Cardiac septum (tissue), 1 donor: Measurements from ENCODE around the gene FAM162A. TPM values are rescaled to one million over a fixed set of nuclear protein-coding genes. Genes with fewer than 3 reads are reported as not detected.
"Not testable (repeated sequence)": the region's sequence is repeated elsewhere in the genome, so short reads cannot be mapped to it uniquely, and the experiment has no call there.

ENCODE experiments used
- DNase-seq: peaks from one replicate; pipeline ENCODE4 v3.0.0-alpha.2; 2020; ENCODE audit warnings: low spot score
- intact Hi-C: fragments of 100-400 bp; cut with DNase I; formaldehyde crosslinking; loops from one replicate; pipeline ENCODE4 v1.14.0; 2022
- long read RNA-seq: library from polyadenylated mRNA; unstranded; transcript quantifications from one replicate; pipeline ENCODE4 v2.0.0, GENCODE V29; 2021
- total RNA-seq: library from RNA; stranded (reverse); fragmentation: NEBNext Ultra II Directional; extraction: Animal tissue kit (Norgen Biotek cat#: 25700); gene quantifications from one replicate; pipeline ENCODE4 v1.2.1, GENCODE V29; 2021
- donor health status: DM: no; HTN: no; CAD: no.

The FAM162A gene, protein sequence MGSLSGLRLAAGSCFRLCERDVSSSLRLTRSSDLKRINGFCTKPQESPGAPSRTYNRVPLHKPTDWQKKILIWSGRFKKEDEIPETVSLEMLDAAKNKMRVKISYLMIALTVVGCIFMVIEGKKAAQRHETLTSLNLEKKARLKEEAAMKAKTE
- total RNA-seq: 109 TPM
- long read RNA-seq, transcript FAM162A-203 (5 exons, 3,052 nt): major isoform, 90 of 98 reads
- long read RNA-seq, partial matches to known transcripts: 0 of 98 reads
- long read RNA-seq, other reads (novel, unspliced or antisense): 8 of 98 reads

DNA sequence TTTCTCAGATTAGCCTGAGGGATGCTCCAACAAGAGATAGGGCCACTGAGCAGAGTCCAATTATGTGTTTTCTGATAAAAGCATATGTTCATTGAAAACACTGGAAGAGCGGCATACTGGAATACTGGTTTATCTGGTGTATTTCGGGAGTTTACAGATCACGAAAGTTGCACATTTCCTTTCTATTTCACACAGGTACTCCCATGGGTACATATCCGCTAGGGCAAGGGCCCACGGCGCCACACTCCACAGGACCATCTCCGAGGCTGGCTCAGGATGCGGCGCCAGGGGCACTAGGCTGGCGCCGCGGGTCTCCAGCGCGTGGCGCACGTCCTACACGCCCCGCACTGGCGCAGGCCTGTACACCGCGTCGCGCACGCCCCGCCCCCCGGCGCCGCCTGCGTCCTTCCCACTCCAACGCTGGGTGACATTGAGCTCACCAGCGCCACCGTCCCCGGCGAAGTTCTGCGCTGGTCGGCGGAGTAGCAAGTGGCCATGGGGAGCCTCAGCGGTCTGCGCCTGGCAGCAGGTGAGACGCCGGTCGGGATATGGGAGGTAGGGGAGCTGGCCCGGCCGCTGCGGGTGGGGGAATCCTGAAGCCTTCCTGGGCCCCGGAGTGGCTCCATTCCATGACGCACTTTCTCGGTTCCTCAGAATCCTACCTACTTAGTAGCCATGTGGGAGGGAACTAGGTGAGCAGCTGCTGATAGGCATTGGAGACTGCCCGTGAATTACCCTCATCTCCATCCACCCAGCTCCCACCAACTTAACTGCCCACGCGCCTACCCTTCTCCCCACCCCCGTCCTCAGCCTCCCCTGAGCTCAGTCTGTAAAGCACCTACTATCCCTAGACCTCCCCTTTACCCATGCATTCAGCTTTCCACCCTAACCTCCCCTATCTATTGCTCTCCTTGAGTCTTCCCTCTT, at the start of gene FAM162A:
Gene FAM162A (plus strand): TSS at position 412 of the 927 bp plus-strand sequence. CDS start 84 bp downstream, at position 496.
- DNase-seq: peak; percentile 98
- intact Hi-C loops: loop anchor here (2.0 kb wide), 1 partner anchor 33 kb away; the partner anchor contains the start of gene WDR5B

DNA sequence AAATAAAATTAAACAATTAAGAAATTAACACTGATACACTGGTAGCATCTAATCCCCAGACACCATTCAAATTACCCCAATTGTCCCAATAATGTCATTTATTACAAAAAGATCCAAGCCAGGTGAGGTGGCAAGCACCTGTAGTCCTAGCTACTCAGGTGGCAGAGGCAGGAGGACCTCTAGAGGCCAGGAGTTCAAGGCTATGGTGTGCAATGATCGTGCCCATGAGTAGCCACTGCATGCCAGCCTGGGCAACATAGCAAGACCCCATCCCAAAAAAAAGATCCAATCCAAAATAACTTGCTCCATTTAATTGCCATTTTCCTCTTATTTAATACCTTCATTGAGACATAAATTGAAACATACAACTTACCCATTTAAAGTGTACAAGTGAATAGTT, 41.2 kb upstream of the FAM162A start:
- intact Hi-C loops: no loop called here

DNA sequence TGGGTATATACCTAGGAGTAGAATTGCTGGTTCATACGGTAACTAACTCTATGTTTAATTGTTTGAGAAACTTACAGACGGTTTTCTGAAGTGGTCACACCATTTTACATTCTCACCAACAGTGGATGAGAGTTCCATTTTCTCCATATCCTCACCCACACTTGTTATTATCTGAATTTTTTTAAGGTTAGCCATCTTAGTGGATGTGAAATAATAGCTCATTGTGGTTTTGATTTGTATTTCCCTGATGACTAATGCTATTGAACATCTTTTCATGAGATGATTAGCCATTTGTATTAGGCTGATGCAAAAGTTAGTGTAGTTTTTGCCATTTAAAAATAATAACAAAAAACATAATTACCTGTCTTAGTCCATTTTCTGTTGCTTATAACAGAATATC, 40.3 kb upstream of the FAM162A start:
- intact Hi-C loops: no loop called here
- no peak for DNase-seq

More for the DNA sequence above, 41.2 kb upstream of the FAM162A start:
- no peak for DNase-seq

DNA sequence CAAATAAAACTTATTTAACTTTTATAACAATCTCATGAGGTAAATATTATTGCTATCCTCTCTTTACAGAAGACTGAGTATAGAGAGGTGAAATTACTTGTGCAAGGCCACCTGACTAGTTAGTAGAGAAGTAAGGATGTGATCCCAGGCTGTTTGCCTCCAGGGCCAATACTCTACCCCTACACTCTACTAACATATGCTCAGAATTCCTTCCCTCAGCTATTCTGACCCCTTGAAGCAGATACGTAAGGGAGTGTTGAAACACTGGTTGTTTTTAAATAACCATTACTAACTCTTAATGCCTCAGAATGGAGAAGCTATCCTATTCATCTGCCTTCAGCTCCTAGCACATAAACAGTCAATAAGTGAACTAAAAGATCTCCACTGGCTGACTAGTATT, 34.8 kb upstream of the FAM162A start:
- intact Hi-C loops: no loop called here

DNA sequence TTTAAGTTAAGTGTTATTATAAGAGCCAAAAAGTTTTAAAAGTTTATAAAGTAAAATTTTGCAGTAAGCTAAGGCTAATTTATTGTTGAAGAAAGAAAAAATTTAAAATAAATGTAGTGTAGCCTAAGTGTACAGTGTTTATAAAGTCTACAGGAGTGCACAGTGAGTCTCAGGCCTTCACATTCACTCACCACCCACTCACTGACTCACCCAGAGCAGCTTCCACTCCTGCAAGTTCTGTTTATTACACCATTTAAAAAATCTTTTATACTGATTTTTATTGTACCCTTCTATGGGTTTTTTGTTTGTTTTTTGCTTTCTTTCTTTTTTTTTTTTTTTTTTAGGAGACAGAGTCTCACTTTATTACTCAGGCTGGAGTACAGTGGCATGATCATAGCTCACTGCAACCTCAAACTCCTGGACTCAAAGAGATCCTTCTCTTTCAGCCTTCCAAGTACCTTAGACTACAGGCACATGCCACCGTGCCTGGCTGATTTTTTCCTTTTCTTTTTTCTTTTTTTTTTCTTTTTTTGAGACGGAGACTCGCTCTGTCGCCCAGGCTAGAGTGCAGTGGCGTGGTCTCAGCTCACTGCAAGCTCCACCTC, 33.1 kb upstream of the FAM162A start:
- DNase-seq: no peak
- intact Hi-C loops: no loop called here

More for the DNA sequence above, 34.8 kb upstream of the FAM162A start:
- DNase-seq: no peak

DNA sequence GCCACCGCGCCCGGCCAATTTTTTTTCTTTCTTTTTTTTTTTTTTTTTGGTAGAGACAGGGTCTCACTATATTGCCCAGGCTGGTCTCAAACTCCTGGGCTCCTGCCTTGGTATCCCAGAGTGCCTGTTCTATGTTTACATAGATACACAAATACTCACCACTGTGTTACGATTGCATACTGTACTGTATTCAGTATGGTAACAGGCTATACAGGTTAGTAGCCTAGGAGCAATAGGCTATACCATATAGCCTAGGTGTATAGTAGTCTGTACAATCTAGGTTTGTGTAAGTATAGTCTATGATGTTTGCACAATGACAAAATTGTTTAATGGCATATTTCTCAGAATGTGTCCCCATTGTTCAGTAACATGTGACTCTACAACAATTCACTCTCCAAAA, 32.4 kb upstream of the FAM162A start:
- no peak for DNase-seq
- intact Hi-C loops: no loop called here

DNA sequence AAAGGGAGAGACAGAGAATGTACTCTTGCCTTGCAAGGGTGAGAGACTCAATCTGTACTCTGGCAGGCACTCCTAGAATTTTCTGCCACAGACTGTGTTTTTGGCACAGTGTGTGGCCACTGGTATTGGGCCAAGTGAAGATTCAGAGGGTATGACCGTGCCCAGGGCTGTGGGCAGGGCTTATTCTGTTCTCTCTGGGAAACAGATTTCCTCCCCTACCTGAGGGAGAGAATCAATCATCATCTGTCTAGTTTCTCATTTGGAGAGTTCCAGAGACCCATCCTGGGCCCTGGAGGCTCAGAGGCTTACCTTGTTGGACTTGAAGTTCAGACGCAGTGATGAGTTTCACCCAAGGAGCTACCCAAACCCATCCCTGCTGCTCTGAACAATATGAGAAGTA, 30.8 kb upstream of the FAM162A start:
- intact Hi-C loops: no loop called here
- no peak for DNase-seq

DNA sequence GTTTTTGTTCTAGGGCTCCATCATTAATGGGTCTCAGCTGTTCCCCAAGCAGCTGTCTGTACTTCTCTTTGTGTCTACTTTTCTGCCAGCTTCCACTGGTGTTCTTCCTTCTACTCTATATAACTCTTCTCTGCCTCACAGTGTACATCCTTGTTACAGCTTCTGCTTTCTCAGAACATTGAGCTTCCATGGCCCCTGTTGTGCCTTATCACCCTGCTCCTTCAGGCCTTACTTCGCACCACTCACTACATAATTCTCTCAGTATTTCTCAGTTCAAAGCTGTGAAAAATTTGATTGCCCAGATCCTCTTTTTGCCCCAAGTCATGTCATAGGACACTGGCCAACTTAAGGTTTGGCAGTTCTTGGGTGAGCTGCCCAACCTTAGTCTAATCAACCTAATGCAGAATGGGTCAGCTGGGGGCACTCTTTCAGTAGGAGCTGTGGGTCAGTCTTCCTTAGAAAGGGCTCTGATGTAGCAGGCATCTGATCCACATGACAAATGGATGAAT, 30.0 kb upstream of the FAM162A start:
- intact Hi-C loops: no loop called here
- no peak for DNase-seq

DNA sequence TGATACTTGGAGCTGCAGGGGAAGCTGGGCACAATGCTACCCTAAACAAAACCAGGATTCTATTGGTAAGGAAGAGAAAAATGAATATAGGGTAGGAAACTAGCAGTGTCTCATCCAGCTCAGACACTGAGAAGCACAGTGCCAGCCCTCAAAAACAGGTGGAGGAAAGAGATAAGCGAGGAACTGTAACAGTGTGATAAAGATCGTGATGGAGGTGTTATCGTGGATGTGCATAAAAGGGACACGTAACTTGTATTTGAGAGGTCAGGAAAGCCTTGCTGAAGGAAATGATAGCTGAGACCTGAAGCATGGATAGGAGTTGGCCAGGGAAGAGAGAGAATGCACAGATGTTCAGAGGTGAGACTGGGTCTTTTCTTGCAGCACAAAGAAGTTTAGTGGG, 28.4 kb upstream of the FAM162A start:
- no peak for DNase-seq
- intact Hi-C loops: no loop called here

DNA sequence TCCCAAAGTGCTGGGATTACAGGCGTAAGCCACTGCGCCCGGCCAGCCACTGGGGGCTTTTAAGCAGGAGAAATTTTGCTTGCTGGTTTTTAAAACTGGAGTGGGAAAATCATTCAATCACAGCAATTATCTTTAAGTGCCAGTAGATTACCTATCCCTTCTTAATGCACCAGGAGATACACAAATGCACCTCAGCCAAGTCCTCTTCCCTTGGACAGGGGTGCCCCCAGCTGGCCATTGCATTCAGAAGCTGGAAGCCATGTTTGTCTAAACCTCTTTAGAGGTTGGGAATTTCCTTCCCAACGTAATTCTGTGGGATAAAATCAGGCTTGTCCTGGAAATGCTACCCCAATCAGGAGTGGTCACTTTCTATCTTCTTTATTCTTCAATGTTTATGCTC, 27.6 kb upstream of the FAM162A start:
- no peak for DNase-seq
- intact Hi-C loops: no loop called here

DNA sequence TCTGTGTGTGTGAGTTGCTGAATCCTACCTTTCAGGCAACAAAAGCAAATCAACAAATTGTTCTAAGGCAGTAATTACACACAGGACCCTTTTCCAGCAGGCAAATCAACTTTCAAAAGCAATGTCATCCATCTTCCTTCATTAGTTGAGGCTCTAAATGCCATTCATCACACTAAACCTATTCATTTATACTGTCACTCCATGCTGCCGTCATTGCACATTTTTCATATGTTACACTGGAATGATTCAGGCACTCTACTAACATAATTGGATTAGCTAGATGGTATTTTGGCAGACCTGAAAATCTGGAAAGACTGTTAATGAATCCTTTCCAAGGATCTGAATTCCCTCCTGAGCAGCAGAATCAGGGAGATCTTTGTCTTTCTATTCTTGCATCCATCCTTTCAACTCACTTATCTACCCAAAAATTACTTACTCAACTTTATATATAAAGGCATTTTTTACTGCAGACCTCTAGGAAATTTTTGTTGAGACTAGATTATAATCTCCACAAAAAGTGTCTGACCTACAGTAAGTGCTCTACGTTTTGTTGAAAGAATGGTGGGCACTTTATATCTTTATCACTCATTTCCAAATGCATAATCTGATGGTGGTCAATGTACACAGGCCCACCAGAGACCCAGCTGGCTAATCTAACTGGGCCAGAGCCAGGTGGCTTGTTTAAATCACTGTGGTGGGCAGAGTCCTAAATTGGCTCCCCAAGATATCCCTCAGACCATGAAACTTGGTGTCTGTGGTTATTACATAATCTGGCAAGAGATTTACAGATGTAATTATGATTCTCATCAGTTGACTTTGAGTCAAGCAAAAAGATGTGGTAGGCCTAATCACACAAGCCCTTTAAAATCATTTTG, 25.9 kb upstream of the FAM162A start:
- intact Hi-C loops: no loop called here

DNA sequence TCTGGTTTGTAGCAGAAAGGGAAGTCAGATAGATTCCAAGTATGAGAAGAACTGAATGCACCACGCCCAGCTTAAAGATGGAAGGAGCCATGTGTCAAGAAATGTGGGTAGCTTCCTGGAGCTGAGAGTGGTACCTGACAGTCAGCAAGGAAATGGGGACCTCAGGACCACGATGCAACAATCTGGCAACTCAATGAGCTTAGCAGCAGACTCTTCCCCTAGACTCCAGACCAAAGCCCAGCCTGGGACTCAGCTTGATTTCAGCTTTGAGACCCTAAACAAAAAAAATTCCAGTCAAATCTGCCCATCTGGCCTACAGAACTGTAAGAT, 25.3 kb upstream of the FAM162A start:
- no peak for DNase-seq
- intact Hi-C loops: no loop called here

More for the DNA sequence above, 25.9 kb upstream of the FAM162A start:
- DNase-seq: no peak

DNA sequence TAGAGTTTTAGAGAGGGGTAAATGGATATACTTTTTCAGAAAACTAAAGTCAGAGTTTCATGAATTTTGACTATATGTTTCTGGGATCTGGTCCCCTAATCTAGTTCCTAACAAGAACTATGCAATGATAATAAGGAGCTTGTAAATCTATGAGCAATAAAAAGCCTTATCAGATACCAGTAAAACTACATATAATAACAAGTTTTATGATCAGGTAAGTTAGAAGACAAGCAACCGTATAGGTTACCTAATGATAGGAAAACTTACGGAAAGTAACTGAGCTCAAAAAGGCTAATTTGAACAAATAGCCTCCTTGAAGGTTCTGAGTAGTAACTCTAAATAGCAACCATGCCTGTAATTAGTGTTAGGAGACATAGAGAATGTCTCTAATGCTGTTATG, 22.0 kb upstream of the FAM162A start:
- no peak for DNase-seq
- intact Hi-C loops: no loop called here

DNA sequence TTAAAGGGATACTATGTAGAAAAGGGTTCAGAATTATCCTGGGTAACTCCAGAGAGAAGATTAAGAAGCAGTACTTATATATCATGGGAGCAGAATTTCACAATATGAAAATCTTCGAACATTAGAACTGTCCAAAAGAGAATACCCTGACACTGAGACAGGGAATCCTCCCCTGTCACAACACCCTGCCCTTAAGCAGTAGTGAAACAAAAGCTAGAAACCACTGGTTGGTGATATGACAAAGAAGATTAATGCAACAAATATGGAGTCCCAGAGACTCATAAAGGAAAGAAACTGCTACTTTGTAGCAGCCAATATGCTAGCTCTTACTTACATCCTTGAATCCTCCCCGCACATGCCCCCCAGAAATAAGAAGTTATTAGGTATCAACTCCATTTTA, 19.5 kb upstream of the FAM162A start:
- intact Hi-C loops: no loop called here
- DNase-seq: no peak

DNA sequence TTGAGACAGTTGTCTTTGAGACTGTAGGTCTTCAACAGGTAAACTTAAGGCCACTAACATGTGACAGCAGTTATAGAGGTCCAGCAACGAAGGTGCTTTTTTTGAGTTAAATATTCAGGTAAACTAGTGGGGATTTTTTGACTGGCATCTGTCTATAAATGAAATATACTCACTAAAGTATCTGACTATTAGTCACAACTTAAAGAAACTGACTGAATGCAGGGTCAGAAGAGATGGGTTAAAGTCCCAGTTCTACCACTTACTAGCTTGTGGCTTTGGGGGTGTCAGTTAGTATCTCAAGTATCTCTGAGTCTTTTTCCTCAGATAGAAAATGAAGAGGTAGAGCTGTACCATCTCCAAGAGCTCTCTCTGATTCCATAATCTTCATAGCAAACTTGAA, 18.9 kb upstream of the FAM162A start:
- no peak for DNase-seq
- intact Hi-C loops: no loop called here

DNA sequence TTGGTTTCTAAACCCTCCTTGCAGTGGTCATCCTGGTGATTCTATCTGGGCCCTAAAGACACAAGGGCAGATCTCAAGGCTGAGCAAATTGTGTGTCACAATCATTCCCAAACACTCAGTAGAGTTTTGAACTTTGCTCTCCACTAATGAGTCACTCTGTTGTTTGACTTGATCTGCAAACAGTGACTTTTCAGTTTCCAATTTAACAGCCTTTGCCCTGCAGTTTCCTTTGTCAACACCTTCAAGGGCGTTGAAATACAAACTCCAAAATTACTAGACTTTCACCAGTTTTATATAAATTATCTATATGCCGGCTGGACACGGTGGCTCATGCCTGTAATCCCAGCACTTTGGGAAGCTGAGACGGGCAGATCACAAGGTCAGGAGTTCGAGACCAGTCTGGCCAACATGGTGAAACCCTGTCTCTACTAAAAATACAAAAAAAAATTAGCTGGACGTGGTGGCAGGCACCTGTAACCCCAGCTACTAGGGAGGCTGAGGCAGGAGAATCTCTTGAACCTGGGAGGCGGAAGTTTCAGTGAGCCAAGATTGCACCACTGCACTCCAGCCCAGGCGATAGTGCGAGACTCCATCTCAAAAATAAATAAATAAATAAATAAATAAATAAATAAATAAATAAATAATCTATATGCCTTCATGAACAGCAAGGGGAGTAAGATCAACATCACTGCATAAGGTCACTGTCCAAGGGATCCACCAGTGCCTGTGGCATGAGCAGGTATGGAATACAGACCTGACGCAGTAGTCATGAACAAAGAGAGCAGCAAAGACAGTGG, 18.2 kb upstream of the FAM162A start:
- intact Hi-C loops, DNase-seq: not testable (repeated sequence)

DNA sequence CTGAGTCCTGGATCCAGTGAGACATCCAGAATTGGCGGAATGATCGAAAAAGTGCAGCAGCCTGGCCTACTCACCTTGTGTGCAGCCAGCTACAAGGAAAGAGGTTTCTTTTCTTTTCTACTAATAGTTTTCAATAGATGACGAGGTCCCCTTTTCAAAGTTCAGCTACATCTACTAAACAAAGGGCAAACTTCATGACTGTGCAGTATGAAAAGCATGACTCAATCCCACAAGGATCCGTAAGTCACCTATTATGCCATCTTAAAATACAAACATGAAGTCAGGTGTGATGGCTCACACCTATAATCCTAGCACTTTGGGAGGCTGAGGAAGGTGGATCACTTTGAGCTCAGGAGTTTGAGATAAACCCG, 17.6 kb upstream of the FAM162A start:
- DNase-seq: no peak
- intact Hi-C loops: no loop called here

DNA sequence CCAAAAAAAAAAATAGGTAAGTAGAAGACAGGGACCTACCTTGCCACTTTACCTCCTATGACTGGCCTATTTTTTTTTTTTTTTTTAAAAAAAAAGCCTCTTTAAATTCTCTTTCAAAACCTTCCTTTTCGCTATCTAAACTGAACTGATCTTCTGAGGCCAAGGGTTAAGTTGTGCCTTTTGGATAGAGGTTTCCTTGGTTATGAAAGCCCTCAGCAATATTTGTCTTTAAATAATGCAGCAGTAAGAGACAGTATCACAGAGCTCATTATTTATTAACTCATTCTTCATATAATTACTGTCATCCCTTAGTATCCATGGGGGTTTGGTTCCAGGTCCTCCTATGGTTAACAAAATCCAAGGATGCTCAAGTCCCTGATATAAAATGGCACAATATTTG, 9.9 kb upstream of the FAM162A start:
- intact Hi-C loops: no loop called here
- no peak for DNase-seq

DNA sequence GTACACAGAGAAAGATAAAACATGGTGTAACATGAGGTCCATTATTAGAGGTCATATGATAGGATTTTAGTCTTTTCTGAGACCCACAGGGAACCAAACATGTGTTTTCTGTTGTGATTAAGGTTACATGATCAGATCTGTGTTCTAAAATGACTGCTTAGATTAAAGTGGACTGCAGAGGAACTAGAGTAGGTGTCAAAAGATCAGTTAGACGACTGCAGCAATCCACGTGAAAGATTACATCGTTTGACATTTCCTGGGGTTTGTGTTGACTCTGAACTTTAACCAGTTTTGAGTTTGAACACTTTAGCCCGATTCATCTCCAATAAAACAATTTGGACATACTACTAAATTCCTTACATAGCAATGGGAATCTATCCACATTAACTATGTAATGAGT, 6.0 kb upstream of the FAM162A start:
- intact Hi-C loops: no loop called here
- no peak for DNase-seq
